Epithelial cell of esophagus (primary cell): Measurements from ENCODE around the gene IGF1R.

ENCODE experiments used
- DNase-seq: peaks from one replicate; pipeline ENCODE4 v3.0.0; 2010; ENCODE audit warnings: low read depth
- H3K4me3 ChIP-seq: 2 replicates; pipeline ENCODE4 v1.5.1; 2011; ENCODE audit warnings: mild to moderate bottlenecking, low read length, control low read depth
- TF ChIP-seq, protein P1 (sequence below): IDR thresholded peaks from 2 replicates; pipeline ENCODE4 v1.5.1; 2011; ENCODE audit warnings: low read depth, mild to moderate bottlenecking, low read length, control low read depth, inconsistent platforms; ENCODE audit not compliant: insufficient read depth; ENCODE audit errors: missing control alignments

Gene IGF1R

DNA sequence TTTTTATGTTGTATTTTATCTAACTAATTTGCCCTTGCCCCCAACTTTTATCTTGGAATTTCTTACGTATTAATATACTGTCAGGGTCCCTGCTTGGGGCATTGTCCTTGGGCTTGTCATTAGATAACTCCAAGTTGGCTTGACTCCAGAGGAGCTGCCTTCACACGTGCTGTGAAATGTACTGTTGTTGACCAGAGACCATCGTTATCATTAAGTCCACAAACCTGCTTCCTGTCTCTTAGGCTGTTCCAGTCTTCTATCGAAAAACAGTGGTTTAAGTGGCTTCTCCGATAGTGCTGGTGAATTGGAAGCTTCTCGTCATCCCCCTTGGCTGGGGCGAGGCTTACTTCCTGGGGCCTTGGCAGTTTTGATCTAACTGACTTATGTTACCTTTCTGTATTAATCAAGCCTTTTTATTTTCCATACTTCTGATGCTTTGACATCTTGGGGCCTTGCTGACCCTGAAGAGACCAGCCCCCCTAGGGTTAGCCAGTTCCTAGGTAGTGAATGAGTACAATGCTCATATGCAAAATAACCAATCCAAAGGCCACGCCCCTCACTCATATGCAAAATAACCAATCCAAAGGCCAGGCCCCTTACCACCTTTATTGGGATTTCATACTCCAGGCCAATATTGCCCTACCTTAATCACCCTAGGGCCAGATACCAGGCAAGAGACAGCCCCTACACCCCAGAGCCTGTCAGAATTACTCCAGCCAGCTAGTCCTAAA lies 164.5 kb downstream of the IGF1R start:
- no peak for DNase-seq
- TF ChIP-seq, protein P1, sequence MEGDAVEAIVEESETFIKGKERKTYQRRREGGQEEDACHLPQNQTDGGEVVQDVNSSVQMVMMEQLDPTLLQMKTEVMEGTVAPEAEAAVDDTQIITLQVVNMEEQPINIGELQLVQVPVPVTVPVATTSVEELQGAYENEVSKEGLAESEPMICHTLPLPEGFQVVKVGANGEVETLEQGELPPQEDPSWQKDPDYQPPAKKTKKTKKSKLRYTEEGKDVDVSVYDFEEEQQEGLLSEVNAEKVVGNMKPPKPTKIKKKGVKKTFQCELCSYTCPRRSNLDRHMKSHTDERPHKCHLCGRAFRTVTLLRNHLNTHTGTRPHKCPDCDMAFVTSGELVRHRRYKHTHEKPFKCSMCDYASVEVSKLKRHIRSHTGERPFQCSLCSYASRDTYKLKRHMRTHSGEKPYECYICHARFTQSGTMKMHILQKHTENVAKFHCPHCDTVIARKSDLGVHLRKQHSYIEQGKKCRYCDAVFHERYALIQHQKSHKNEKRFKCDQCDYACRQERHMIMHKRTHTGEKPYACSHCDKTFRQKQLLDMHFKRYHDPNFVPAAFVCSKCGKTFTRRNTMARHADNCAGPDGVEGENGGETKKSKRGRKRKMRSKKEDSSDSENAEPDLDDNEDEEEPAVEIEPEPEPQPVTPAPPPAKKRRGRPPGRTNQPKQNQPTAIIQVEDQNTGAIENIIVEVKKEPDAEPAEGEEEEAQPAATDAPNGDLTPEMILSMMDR: no peak
- no peak overlapping the region for H3K4me3 ChIP-seq

DNA sequence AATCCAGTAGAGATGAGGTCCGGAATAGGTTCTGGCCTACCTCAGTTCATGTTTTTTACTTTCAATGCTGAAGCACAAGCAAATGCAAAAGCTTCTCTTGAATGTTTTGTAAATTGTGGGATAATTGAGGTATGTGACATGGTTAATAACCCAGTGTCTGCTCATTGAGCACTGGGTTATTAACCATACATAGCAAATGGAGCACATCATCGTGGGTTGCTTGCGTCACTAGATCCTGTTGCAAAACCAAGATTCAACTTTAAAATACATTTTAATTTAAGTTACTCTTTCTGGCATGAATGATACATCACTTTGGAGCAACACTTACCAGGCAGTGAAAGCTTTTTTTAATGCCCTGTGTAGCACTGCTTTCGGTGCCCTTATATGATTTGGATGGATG lies 165.6 kb downstream of the IGF1R start:
- TF ChIP-seq, protein P1: no peak
- H3K4me3 ChIP-seq: no peak overlapping the region
- no peak for DNase-seq

DNA sequence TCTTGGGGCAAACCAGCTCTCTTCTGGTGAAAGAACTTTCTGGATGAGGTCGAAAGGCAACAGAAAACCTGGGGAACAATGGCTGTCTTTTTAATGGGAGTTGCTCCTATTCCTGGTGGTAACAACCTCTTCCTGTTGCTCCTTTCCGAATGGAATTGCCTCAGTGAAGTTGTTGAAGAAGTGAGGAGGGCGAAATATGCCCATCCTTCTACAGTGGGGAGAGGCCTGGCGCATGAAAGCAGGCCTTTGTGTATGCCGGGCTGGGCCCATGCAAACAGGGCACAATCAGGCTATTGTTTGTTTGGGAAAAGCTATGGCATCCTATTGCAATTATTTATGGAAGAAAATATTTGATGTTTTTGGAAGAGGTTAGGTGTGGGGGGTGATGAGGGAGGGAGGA lies 166.9 kb downstream of the IGF1R start:
- DNase-seq: no peak
- TF ChIP-seq, protein P1: no peak
- H3K4me3 ChIP-seq: no peak overlapping the region

DNA sequence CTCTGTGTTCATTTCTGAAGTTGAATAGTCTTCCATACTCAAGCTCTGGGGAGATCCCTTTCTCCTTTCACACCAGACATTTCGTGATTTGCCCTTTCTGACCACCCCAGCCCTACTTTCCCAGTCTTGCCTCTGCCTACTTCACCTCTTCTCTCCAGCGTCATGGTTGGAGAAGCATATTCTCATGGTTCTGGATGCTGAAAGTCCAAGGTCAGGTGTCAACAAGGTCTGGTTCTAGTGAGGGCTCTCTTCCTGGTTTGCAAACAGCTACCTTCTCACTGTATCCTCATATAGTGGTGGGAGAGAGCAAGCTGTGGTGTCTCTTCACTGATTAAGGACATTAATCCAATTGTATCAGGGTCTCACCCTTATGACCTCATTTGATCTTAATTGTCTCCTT lies 169.4 kb downstream of the IGF1R start:
- TF ChIP-seq, protein P1: no peak
- no peak for DNase-seq
- H3K4me3 ChIP-seq: no peak overlapping the region

DNA sequence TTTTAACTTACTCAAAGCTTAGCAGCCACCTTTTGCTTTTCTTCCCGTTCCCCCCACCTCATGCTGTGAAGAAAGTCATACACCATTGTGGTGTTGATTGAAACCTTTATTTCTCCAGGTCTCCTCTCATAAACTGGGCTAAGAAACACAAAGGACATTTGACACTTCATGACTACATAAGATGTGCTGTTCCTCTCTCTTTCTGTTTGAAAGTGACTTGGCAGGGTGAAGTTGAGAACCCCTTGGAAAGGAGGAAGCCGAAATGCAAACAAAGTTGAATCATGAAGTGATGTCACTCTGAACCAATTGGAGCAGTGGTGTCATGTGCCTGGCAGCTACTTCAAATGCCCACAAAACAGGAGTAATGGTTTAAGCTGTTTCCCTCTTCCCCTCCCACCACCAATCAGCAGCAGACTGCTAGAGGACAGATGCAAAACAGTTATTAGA lies 174.7 kb downstream of the IGF1R start:
- peak; percentile 88 for DNase-seq
- TF ChIP-seq, protein P1: no peak
- H3K4me3 ChIP-seq: no peak overlapping the region

DNA sequence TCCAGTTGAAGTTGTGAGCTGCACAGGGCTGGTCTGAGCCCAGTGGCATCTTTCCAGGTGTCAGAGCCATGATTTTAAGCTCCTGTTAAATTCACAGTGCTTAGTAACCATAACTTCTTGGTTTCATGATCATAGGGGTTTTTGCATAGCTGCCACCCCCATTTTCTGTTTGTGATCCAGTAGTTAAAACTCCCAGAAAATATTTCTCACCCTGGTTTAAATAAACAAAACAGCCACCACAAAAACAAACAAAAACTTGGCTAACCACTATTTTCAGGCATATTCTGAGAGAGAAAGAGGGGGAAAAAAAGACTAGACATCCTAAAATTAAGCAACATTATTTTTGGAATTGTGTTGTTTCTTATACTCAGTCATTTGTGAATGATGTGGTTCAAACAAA lies 175.3 kb downstream of the IGF1R start:
- DNase-seq: no peak
- TF ChIP-seq, protein P1: no peak
- H3K4me3 ChIP-seq: no peak overlapping the region

DNA sequence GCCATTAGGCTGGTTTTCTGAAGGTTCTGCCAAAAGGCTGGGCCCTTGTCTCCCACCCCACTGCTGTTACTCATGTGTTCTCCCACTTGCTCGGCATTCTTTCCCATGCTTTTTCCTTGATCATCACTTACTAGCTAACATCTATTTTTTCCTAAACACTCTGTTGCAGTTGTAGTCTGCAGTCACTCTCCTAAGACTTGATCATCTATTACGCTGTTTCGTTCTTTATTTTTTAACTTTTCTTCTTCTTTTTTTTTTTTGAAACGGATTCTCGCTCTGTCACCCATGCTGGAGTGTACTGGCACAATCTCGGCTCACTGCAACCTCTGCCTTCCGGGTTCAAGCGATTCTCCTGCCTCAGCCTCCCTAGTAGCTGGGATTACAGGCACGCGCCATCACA lies 176.3 kb downstream of the IGF1R start:
- no peak overlapping the region for H3K4me3 ChIP-seq
- TF ChIP-seq, protein P1: no peak
- no peak for DNase-seq
